Measurements from ENCODE around the gene FBLN7.
"Not testable (repeated sequence)": the region's sequence is repeated elsewhere in the genome, so short reads cannot be mapped to it uniquely, and the experiment has no call there.

FBLN7 gene
- 0.88 to 7.2 (median 2.0) reads per million in 9 experiments for total RNA-seq

DNA sequence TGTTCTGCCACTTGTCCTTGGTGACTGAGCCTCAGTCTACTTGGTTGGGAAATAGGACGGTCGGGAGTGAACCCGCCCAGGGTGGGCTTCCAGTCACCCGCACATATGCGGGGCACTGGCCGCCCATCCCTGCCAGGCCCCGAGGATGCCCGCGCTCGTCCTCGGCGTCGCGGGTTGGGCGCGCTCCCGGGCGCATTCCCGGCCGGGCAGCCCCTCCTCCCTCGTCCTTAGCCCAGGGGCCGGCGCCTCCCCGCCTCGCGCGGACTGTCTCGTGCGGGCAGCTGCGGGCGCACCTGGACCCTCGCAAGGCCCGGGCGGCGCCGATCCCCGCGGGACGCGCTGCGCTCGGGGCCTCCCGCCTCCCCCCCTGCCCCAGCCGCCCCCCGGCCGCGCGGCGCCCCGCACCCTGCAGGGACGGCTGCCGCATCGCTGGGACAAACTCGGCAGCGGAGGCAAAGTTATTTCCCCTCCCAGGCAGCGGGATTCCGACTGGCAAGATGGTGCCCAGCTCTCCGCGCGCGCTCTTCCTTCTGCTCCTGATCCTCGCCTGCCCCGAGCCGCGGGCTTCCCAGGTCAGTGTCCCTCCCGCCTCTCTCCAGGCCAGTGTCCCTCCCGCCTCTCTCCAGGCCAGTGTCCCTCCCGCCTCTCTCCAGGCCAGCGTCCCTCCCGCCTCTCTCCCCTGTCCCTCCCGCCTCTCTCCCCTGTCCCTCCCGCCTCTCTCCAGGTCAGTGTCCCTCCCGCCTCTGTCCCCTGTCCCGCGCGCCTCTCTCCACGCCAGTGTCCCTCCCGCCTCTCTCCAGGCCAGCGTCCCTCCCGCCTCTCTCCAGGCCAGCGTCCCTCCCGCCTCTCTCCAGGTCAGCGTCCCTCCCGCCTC is at the start of gene FBLN7:
FBLN7 (plus strand) TSS at position 227 of the 874 bp plus-strand sequence; CDS start at position 498, 271 bp downstream.
- H3K27me3 Mint-ChIP-seq = peaks cover 22 to 59% of the 10 kb centered on the region in 2 donors
- H3K27ac Mint-ChIP-seq = no peak within 1 kb of the TSS

DNA sequence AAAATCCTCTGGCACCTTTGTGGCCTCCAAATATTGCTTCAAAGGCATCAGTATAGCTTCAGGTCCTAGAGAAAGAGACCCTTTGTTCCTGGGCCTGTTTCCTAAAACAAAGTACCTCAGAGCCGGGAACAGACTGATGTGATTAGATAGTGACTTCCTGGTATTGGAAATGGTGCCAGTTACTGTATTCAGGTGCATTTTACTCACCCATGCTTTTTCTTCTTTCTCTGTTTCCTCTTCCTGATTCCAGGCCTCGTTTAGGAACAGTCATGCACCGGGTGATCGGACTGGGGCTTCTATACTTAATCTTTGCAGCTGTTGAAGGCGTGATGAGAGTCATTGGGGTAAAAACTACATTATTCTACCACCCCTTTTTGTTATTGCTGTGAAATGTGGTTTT is 48.8 kb upstream of the FBLN7 start:
- peaks cover 54% of the 10 kb centered on the region for H3K36me3 Mint-ChIP-seq (ENCODE audit: insufficient read depth)
- peak overlapping the region in 1 of 2 donors; percentile 30 for H3K27ac Mint-ChIP-seq
- H3K4me1 Mint-ChIP-seq (ENCODE audit: low read depth in 2 of 2) = peaks cover 2 to 21% of the 10 kb centered on the region in 2 donors
- no peak overlapping the region for H3K4me3 Mint-ChIP-seq
- no peak for ATAC-seq (replicated peaks)
- H3K27me3 Mint-ChIP-seq = no peaks in the 10 kb centered on the region
- H3K9me3 Mint-ChIP-seq = no peaks in the 10 kb centered on the region
- no peak for DNase-seq

More for the DNA sequence above, at the start of gene FBLN7:
- H3K4me1 Mint-ChIP-seq (ENCODE audit: low read depth in 2 of 2) = peaks cover 0 to 3% of the 10 kb centered on the region in 2 donors
- H3K4me3 Mint-ChIP-seq = peak within 1 kb of the TSS in 1 of 2 donors; percentile 51
- H3K9me3 Mint-ChIP-seq = no peaks in the 10 kb centered on the region
- no peak for DNase-seq
- ATAC-seq (replicated peaks) = no peak
- peaks cover 3% of the 10 kb centered on the region for H3K36me3 Mint-ChIP-seq (ENCODE audit: insufficient read depth)

DNA sequence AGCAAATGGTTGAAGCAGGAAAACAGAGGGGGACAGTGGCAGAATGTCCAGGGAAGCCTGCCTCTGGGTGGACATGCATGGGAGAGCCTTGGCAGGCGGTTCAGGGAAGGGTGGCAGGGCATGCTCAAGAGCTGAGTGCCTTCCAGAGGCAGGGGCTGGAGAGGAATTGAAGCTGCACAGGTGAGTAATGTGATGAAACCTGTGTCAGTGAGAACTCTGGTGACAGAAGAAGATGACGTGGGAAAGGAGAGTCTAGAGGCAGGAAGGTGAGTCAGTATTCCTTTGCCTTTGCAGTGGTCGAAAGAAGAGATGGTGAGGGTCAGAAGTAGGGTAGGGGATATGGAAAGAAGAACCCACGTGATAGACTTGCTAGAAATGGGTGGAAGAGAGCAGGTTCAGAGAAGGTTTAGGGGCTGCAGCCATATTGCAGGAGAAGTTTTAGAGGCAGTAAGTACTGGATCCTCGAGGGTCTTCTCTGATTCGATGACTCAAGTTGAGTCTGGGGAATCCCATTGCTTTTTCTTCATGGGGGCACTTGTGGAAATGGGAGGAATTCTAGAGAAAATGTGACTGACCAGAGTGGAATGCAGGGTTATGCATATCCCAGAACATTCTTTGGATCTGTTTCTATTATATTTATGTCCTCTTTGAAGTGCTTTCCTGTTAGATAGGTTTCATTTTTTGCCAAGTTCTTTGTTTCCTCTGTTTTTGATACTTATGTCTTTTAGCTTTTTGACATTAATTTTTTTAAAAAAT is 45.7 kb upstream of the FBLN7 start:
- H3K27me3 Mint-ChIP-seq = no peaks in the 10 kb centered on the region
- peak overlapping the region in 1 of 2 donors; percentile 20 for H3K27ac Mint-ChIP-seq
- no peak for DNase-seq
- peaks cover 0 to 12% of the 10 kb centered on the region in 2 donors for H3K4me1 Mint-ChIP-seq (ENCODE audit: low read depth in 2 of 2)
- H3K9me3 Mint-ChIP-seq = no peaks in the 10 kb centered on the region
- peaks cover 57% of the 10 kb centered on the region for H3K36me3 Mint-ChIP-seq (ENCODE audit: insufficient read depth)
- H3K4me3 Mint-ChIP-seq = no peak overlapping the region
- ATAC-seq (replicated peaks) = no peak

GRCh38 chr2:112093216-112093615 is 45.0 kb upstream of the FBLN7 start:
- H3K36me3 Mint-ChIP-seq (ENCODE audit: insufficient read depth) = peaks cover 63% of the 10 kb centered on the region

GRCh38 chr2:112095681-112096080 is 42.5 kb upstream of the FBLN7 start:
- peaks cover 64% of the 10 kb centered on the region for H3K36me3 Mint-ChIP-seq (ENCODE audit: insufficient read depth)

More at GRCh38 chr2:112093216-112093615, 45.0 kb upstream of the FBLN7 start:
- Mint-ChIP-seq H3K27me3 (no peaks in the 10 kb centered on the region), H3K9me3 (no peaks in the 10 kb centered on the region), H3K27ac (peak overlapping the region in 1 of 2 donors; percentile 20), H3K4me3 (no peak overlapping the region), H3K4me1 (ENCODE audit: low read depth in 2 of 2) (peaks cover 0 to 12% of the 10 kb centered on the region in 2 donors)
- no peak for ATAC-seq (replicated peaks)
- DNase-seq = no peak

DNA sequence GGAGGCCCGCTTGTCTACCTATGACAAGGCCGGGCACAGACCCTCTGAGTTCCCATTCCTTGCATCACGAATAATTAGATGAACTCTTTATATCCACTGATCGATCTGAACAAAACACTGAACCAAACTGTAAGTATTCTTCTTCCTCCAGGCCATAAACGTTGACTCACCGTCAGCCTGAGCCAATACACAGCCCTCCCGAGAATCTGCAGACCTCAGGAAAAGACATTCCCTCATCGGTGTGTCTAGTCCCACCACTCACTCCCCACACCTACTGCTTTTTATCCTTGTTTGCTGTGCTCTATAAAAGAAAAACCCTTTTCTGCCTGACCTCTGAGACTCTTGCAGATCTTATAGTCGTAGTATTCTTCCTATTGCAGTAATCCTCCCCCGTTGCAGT is 42.1 kb upstream of the FBLN7 start:
- H3K4me3 Mint-ChIP-seq = no peak overlapping the region
- peaks cover 61% of the 10 kb centered on the region for H3K36me3 Mint-ChIP-seq (ENCODE audit: insufficient read depth)
- peak overlapping the region in 1 of 2 donors; percentile 60 for H3K27ac Mint-ChIP-seq
- DNase-seq (no peak), ATAC-seq (replicated peaks) (no peak)
- no peaks in the 10 kb centered on the region for H3K27me3 Mint-ChIP-seq
- no peaks in the 10 kb centered on the region for H3K9me3 Mint-ChIP-seq
- H3K4me1 Mint-ChIP-seq (ENCODE audit: low read depth in 2 of 2) = peaks cover 0 to 8% of the 10 kb centered on the region in 2 donors

More at GRCh38 chr2:112095681-112096080, 42.5 kb upstream of the FBLN7 start:
- Mint-ChIP-seq H3K27ac (no peak overlapping the region), H3K9me3 (no peaks in the 10 kb centered on the region), H3K27me3 (no peaks in the 10 kb centered on the region), H3K4me1 (ENCODE audit: low read depth in 2 of 2) (peaks cover 0 to 8% of the 10 kb centered on the region in 2 donors), H3K4me3 (no peak overlapping the region)
- ATAC-seq (replicated peaks) (no peak), DNase-seq (no peak)

GRCh38 chr2:112108178-112108832 is 29.9 kb upstream of the FBLN7 start:
- Mint-ChIP-seq H3K4me1 (ENCODE audit: low read depth in 2 of 2) (no peaks in the 10 kb centered on the region), H3K36me3 (ENCODE audit: insufficient read depth) (peaks cover 73% of the 10 kb centered on the region), H3K9me3 (no peaks in the 10 kb centered on the region), H3K27ac (no peak overlapping the region), H3K27me3 (no peaks in the 10 kb centered on the region), H3K4me3 (no peak overlapping the region)
- DNase-seq (no peak), ATAC-seq (replicated peaks) (no peak)

GRCh38 chr2:112109278-112109677 is 28.9 kb upstream of the FBLN7 start:
- Mint-ChIP-seq H3K27ac (no peak overlapping the region), H3K4me1 (ENCODE audit: low read depth in 2 of 2) (no peaks in the 10 kb centered on the region), H3K4me3 (no peak overlapping the region), H3K9me3 (no peaks in the 10 kb centered on the region), H3K36me3 (ENCODE audit: insufficient read depth) (peaks cover 69% of the 10 kb centered on the region), H3K27me3 (no peaks in the 10 kb centered on the region)
- ATAC-seq (replicated peaks) = no peak
- DNase-seq = no peak

DNA sequence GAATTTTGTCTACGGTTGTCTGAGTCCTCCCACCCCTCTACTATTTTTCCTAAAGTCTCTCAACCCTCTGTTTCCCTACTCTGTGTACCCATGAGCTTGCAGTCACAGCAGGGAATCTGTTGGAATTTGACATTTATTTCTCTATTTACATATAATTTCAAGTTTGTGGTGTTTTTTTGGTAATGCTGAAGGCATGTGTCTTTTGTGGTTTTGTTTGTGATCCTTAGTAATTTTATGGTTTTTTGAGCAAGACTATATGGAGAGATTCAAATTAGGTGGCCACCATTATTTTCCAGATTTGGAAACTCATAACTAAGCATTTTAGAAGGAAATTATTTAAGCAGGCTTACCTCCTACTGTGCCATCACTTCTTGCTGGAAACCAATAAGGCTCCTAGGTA is 27.2 kb upstream of the FBLN7 start:
- no peak overlapping the region for H3K27ac Mint-ChIP-seq
- peaks cover 63% of the 10 kb centered on the region for H3K36me3 Mint-ChIP-seq (ENCODE audit: insufficient read depth)
- no peaks in the 10 kb centered on the region for H3K27me3 Mint-ChIP-seq
- no peaks in the 10 kb centered on the region for H3K9me3 Mint-ChIP-seq
- no peak for DNase-seq
- ATAC-seq (replicated peaks) = no peak
- H3K4me3 Mint-ChIP-seq = no peak overlapping the region
- H3K4me1 Mint-ChIP-seq (ENCODE audit: low read depth in 2 of 2) = no peaks in the 10 kb centered on the region

- not testable (repeated sequence) for H3K27me3 Mint-ChIP-seq; ATAC-seq (replicated peaks); H3K27ac Mint-ChIP-seq; H3K4me3 Mint-ChIP-seq; H3K4me1 Mint-ChIP-seq (ENCODE audit: low read depth in 2 of 2); H3K9me3 Mint-ChIP-seq; DNase-seq
- H3K36me3 Mint-ChIP-seq (ENCODE audit: insufficient read depth) = peaks cover 60% of the 10 kb centered on the region
Observed at GRCh38 chr2:112113354-112113753, 24.8 kb upstream of the FBLN7 start.

GRCh38 chr2:112118148-112118547 is 20.0 kb upstream of the FBLN7 start:
- Mint-ChIP-seq H3K9me3 (no peaks in the 10 kb centered on the region), H3K27me3 (no peaks in the 10 kb centered on the region), H3K27ac (no peak overlapping the region), H3K4me3 (no peak overlapping the region), H3K36me3 (ENCODE audit: insufficient read depth) (peaks cover 21% of the 10 kb centered on the region), H3K4me1 (ENCODE audit: low read depth in 2 of 2) (no peaks in the 10 kb centered on the region)
- DNase-seq (no peak), ATAC-seq (replicated peaks) (no peak)

DNA sequence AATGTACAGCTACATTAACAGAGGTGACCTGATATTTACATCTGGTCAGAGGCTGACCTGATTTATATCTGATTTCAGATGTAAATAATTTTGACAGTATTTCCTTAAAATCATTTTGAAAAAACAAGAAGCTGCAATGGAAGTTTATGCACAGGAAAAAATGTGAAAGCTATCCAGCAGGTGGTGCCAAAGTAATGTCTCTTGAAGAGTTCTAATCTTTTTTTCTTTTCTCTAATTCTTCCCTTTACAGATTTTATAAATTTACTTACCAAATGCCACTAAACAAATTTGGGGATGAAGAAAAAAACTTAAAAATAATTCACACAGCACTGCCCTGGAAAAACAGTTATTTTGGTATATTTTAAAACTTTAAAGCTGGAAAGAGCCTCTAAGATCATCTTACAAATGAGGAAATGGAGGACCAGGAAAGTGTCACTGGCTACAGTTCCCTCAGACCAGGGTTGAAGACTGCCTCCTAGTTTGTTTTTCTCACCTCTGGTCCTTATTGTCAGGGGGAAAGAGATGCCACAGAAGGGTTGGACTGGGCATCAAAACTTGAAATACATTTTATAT is 16.4 kb upstream of the FBLN7 start:
- Mint-ChIP-seq H3K27ac (no peak overlapping the region), H3K36me3 (ENCODE audit: insufficient read depth) (peaks cover 11% of the 10 kb centered on the region), H3K9me3 (no peaks in the 10 kb centered on the region), H3K4me3 (no peak overlapping the region), H3K4me1 (ENCODE audit: low read depth in 2 of 2) (no peaks in the 10 kb centered on the region), H3K27me3 (no peaks in the 10 kb centered on the region)
- ATAC-seq (replicated peaks) (no peak), DNase-seq (peak; percentile 31 to 40 (median 32))

DNA sequence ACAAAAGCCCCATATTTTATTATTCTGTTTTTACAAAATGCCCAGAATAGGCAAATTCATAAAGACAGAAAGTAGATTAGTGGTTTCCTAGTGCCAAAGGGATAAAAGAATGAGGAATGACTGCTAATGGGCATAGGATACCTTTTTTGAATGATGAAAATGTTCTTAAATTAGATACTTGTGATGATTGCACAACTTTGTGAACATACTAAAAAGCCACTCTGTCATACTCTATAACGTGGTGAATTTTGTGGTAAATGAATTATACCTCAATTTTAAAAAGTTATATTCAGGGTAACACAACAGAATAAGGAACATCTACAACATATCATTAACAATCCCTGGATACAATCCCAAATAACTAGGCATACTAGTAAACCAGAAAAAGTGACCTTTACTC is 9.1 kb upstream of the FBLN7 start:
- DNase-seq = no peak
- Mint-ChIP-seq H3K4me1 (ENCODE audit: low read depth in 2 of 2) (peaks cover 2 to 8% of the 10 kb centered on the region in 2 donors), H3K36me3 (ENCODE audit: insufficient read depth) (no peaks in the 10 kb centered on the region), H3K27me3 (no peaks in the 10 kb centered on the region), H3K27ac (no peak overlapping the region), H3K4me3 (no peak overlapping the region), H3K9me3 (peaks cover 0 to 4% of the 10 kb centered on the region in 2 donors)
- ATAC-seq (replicated peaks) = no peak
